Measurements from ENCODE around the gene TP53.

- TF ChIP-seq ZNF274 (IDR thresholded peaks at IDR 0.05; ENCODE audit: low read depth, low read length) (no peak), SUZ12 (IDR thresholded peaks at IDR 0.05; ENCODE audit: extremely low read depth, insufficient read depth, insufficient read length) (no peak)
Measured at GRCh38 chr17:7716901-7717755, 29.8 kb upstream of the TP53 start, which contains the start of gene DNAH2.
